ENCODE results near the gene NADK2.
"Not testable (repeated sequence)": the region's sequence is repeated elsewhere in the genome, so short reads cannot be mapped to it uniquely, and the experiment has no call there.

The NADK2 gene

GRCh38 chr5:36241631-36242533 is at the start of gene NADK2:
Gene NADK2 (minus strand): TSS chr5:36241925. CDS start chr5:36241798, 127 bp downstream.
- peak; percentile 79 for DNase-seq

GRCh38 chr5:36285837-36286615 is 44.3 kb upstream of the NADK2 start:
- DNase-seq, result no peak

GRCh38 chr5:36283775-36284174 is 42.0 kb upstream of the NADK2 start:
- not testable (repeated sequence) for DNase-seq

GRCh38 chr5:36281626-36282025 is 39.9 kb upstream of the NADK2 start:
- DNase-seq, result no peak

GRCh38 chr5:36279054-36279698 is 37.5 kb upstream of the NADK2 start:
- DNase-seq, result no peak

- DNase-seq, result no peak
Measured at GRCh38 chr5:36277521-36278176, 35.9 kb upstream of the NADK2 start.

- no peak for DNase-seq
Measured at GRCh38 chr5:36276864-36277263, 35.1 kb upstream of the NADK2 start.

GRCh38 chr5:36273809-36274526 is 32.2 kb upstream of the NADK2 start:
- DNase-seq, result no peak

- DNase-seq, result no peak
Measured at GRCh38 chr5:36272136-36272690, 30.5 kb upstream of the NADK2 start.

- no peak for DNase-seq
Measured at GRCh38 chr5:36270876-36271575, 29.3 kb upstream of the NADK2 start.

- DNase-seq, result no peak
Measured at GRCh38 chr5:36270175-36270574, 28.4 kb upstream of the NADK2 start.

- DNase-seq, result no peak
Measured at GRCh38 chr5:36269478-36269877, 27.8 kb upstream of the NADK2 start.

GRCh38 chr5:36267905-36268304 is 26.2 kb upstream of the NADK2 start:
- no peak for DNase-seq

GRCh38 chr5:36264202-36264760 is 22.6 kb upstream of the NADK2 start:
- DNase-seq, result no peak

- DNase-seq, result no peak
Measured at GRCh38 chr5:36261186-36261585, 19.5 kb upstream of the NADK2 start.

- no peak for DNase-seq
Measured at GRCh38 chr5:36253575-36253974, 11.8 kb upstream of the NADK2 start.

GRCh38 chr5:36252722-36253365 is 11.1 kb upstream of the NADK2 start:
- DNase-seq, result no peak

- DNase-seq, result no peak
Measured at GRCh38 chr5:36251218-36251617, 9.5 kb upstream of the NADK2 start.

- DNase-seq, result no peak
Measured at GRCh38 chr5:36250427-36250826, 8.7 kb upstream of the NADK2 start.
